H9 (cell line): ENCODE measurements around the gene CCDC110. TPM values are rescaled to one million over a fixed set of nuclear protein-coding genes. Genes with fewer than 3 reads are reported as not detected.

Source experiments
- DNase-seq: peaks from one replicate; pipeline ENCODE4 v3.0.0-alpha.2; 2017
- H2AFZ ChIP-seq: one replicate; pipeline ENCODE4 v1.6.1; 2013; ENCODE audit warnings: mild to moderate bottlenecking, low read length, control low read depth, moderate library complexity
- H2AK5ac ChIP-seq: 2 replicates; pipeline ENCODE4 v1.6.1; 2013; ENCODE audit warnings: low read length, control low read depth, mixed read lengths; ENCODE audit not compliant: insufficient read length
- H2BK120ac ChIP-seq: one replicate; pipeline ENCODE4 v1.6.1; 2013; ENCODE audit warnings: low read depth, mild to moderate bottlenecking, low read length, control low read depth, inconsistent platforms; ENCODE audit not compliant: poor library complexity, severe bottlenecking
- H2BK12ac ChIP-seq: 2 replicates; pipeline ENCODE4 v1.6.1; 2013; ENCODE audit warnings: low read length, control low read depth, mixed read lengths, low read depth; ENCODE audit not compliant: insufficient read length
- H2BK15ac ChIP-seq: 2 replicates; pipeline ENCODE4 v1.6.1; 2013; ENCODE audit warnings: low read depth, low read length, control low read depth
- H2BK20ac ChIP-seq: one replicate; pipeline ENCODE4 v1.6.1; 2013; ENCODE audit warnings: low read depth, mild to moderate bottlenecking, low read length, control low read depth, inconsistent platforms; ENCODE audit not compliant: poor library complexity, severe bottlenecking
- H2BK5ac ChIP-seq: 2 replicates; pipeline ENCODE4 v1.6.1; 2013; ENCODE audit warnings: low read length, control low read depth, mixed read lengths; ENCODE audit not compliant: insufficient read length
- H3K14ac ChIP-seq: 2 replicates; pipeline ENCODE4 v1.6.1; 2013; ENCODE audit warnings: low read length, control low read depth; ENCODE audit not compliant: insufficient read depth
- H3K18ac ChIP-seq: 2 replicates; pipeline ENCODE4 v1.6.1; 2013; ENCODE audit warnings: low read depth, mild to moderate bottlenecking, mixed read lengths, low read length, control low read depth; ENCODE audit not compliant: insufficient read length
- H3K23ac ChIP-seq: 2 replicates; pipeline ENCODE4 v1.6.1; 2013; ENCODE audit warnings: low read length, control low read depth, mixed read lengths, low read depth; ENCODE audit not compliant: insufficient read length
- H3K23me2 ChIP-seq: 2 replicates; pipeline ENCODE4 v1.6.1; 2013; ENCODE audit warnings: low read depth, mild to moderate bottlenecking, mixed read lengths, low read length, control low read depth; ENCODE audit not compliant: insufficient read length, poor library complexity, severe bottlenecking
- H3K27ac ChIP-seq: 2 replicates; pipeline ENCODE4 v1.5.1; 2013; ENCODE audit warnings: low read length, control low read depth, mixed read lengths, low read depth; ENCODE audit not compliant: insufficient read length
- H3K27me3 ChIP-seq: 2 replicates; pipeline ENCODE4 v1.6.1; 2013; ENCODE audit warnings: low read length, control low read depth, inconsistent platforms; ENCODE audit not compliant: insufficient read depth
- H3K4ac ChIP-seq: 2 replicates; pipeline ENCODE4 v1.6.1; 2013; ENCODE audit warnings: low read depth, mild to moderate bottlenecking, control low read depth, inconsistent platforms, low read length, moderate library complexity
- H3K4me1 ChIP-seq: 2 replicates; pipeline ENCODE4 v1.6.1; 2013; ENCODE audit warnings: low read length, control low read depth, inconsistent platforms; ENCODE audit not compliant: insufficient read depth
- H3K4me2 ChIP-seq: 2 replicates; pipeline ENCODE4 v1.6.1; 2013; ENCODE audit warnings: low read length, control low read depth, mixed read lengths; ENCODE audit not compliant: insufficient read length, insufficient read depth
- H3K56ac ChIP-seq: 2 replicates; pipeline ENCODE4 v1.6.1; 2013; ENCODE audit warnings: low read depth, mild to moderate bottlenecking, mixed read lengths, low read length, control low read depth; ENCODE audit not compliant: insufficient read length
- H3K79me1 ChIP-seq: 2 replicates; pipeline ENCODE4 v1.6.1; 2013; ENCODE audit warnings: low read depth, mild to moderate bottlenecking, moderate library complexity, low read length, control low read depth, inconsistent platforms; ENCODE audit not compliant: insufficient read depth, poor library complexity, severe bottlenecking
- H3K79me2 ChIP-seq: 2 replicates; pipeline ENCODE4 v1.6.1; 2013; ENCODE audit warnings: low read length, control low read depth, inconsistent platforms; ENCODE audit not compliant: insufficient read depth
- H3K9ac ChIP-seq: 2 replicates; pipeline ENCODE4 v1.6.1; 2013; ENCODE audit warnings: low read length, control low read depth, mixed read lengths; ENCODE audit not compliant: insufficient read length; ENCODE audit errors: extremely low read depth
- H3K9me3 ChIP-seq: one replicate; pipeline ENCODE4 v1.6.1; 2013; ENCODE audit warnings: low read depth, low read length, inconsistent platforms; ENCODE audit not compliant: control insufficient read depth
- H3T11ph ChIP-seq: one replicate; pipeline ENCODE4 v1.6.1; 2013; ENCODE audit warnings: mild to moderate bottlenecking, low read length, control low read depth, inconsistent platforms
- H4K20me1 ChIP-seq: one replicate; pipeline ENCODE4 v1.6.1; 2013; ENCODE audit not compliant: control insufficient read depth, insufficient read length, insufficient read depth
- H4K5ac ChIP-seq: 2 replicates; pipeline ENCODE4 v1.6.1; 2013; ENCODE audit warnings: low read depth, mild to moderate bottlenecking, mixed read lengths, low read length, control low read depth; ENCODE audit not compliant: insufficient read length
- H4K8ac ChIP-seq: replicated peaks from 2 replicates; pipeline ENCODE4 v1.6.1; 2013; ENCODE audit warnings: low read length, control low read depth, mixed read lengths, low read depth; ENCODE audit not compliant: insufficient read length
- H4K91ac ChIP-seq: 2 replicates; pipeline ENCODE4 v1.6.1; 2013; ENCODE audit warnings: low read depth, mild to moderate bottlenecking, moderate library complexity, mixed read lengths, low read length, control low read depth; ENCODE audit not compliant: insufficient read length
- H3K27ac Mint-ChIP-seq, 3 experiments: 2 replicates in 2 of 3; 3 replicates in 1 of 3; pipeline ENCODE4 v1.8.0; 2020 to 2021; ENCODE audit warnings: mixed read lengths in 3 of 3, mild to moderate bottlenecking in 1 of 3, moderate library complexity in 1 of 3
- H3K27me3 Mint-ChIP-seq: 2 replicates; pipeline ENCODE4 v1.8.0; 2021; ENCODE audit warnings: low read depth, mild to moderate bottlenecking, moderate library complexity, mixed read lengths
- H3K36me3 Mint-ChIP-seq, 3 experiments: 2 replicates in 2 of 3; 3 replicates in 1 of 3; pipeline ENCODE4 v1.8.0; 2020 to 2021; ENCODE audit warnings: low read depth in 3 of 3, mixed read lengths in 3 of 3; ENCODE audit not compliant: insufficient read depth in 1 of 3
- H3K4me1 Mint-ChIP-seq, 2 experiments: 2 replicates each; pipeline ENCODE4 v1.8.0; 2020; ENCODE audit warnings: mixed read lengths in 2 of 2
- H3K4me3 Mint-ChIP-seq, 2 experiments: 2 replicates in 1 of 2; 3 replicates in 1 of 2; pipeline ENCODE4 v1.8.0; 2020 to 2021; ENCODE audit warnings: mild to moderate bottlenecking in 2 of 2, mixed read lengths in 2 of 2, moderate library complexity in 1 of 2
- H3K9me3 Mint-ChIP-seq, 2 experiments: 2 replicates in 1 of 2; 3 replicates in 1 of 2; pipeline ENCODE4 v1.8.0; 2020; ENCODE audit warnings: mild to moderate bottlenecking in 2 of 2, mixed read lengths in 2 of 2, moderate library complexity in 1 of 2
- CTCF ChIP-seq: fragments of 200-600 bp; sonication (generic); conservative IDR thresholded peaks from 3 replicates; pipeline ENCODE4 v1.8.0; 2021; ENCODE audit warnings: antibody characterized with exemption, mild to moderate bottlenecking
- WGBS: extraction: QIAGEN DNeasy Blood & Tissue Kit; methylation state at CpG from one replicate; pipeline ENCODE4 v1.1.7; 2013; ENCODE audit warnings: missing lambda C conversion rate, low lambda C conversion rate, mixed read lengths; ENCODE audit not compliant: insufficient read length; ENCODE audit errors: extremely low coverage; 5-methylcytosine and 5-hydroxymethylcytosine counted together
- total RNA-seq: library from RNA; stranded (reverse); gene quantifications from 2 replicates; pipeline ENCODE4 v1.2.1, GENCODE V29; 2021

The CCDC110 gene
- total RNA-seq, 1 experiment from 2014 or later = 2.3 TPM

DNA sequence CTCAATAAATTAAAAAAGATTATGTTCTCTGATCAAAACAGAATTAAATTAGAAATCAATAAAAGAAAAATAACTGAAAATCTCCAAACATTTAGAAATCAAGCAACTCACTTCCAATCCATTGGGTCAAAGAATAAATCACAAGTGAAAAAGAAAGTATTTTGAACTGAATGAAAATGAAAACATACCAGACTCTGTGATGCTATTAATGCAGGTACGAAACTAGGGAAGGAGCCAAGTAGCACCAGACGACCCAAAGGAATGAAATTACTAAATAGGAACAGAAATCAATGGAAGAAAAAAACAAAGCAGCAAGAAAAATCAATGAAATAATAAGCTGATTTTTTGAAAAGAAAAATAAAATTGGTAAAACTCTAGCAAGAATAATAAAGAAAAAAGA, 15.4 kb downstream of the CCDC110 start:
- Histone ChIP-seq H4K91ac (no peak overlapping the region), H2BK15ac (no peak overlapping the region), H3K9me3 (no peaks in the 10 kb centered on the region), H3T11ph (no peak overlapping the region), H3K23ac (no peak overlapping the region), H3K14ac (no peak overlapping the region), H3K27me3 (no peaks in the 10 kb centered on the region), H3K4ac (no peak overlapping the region), H2BK5ac (no peak overlapping the region), H3K23me2 (no peaks in the 10 kb centered on the region), H3K79me1 (no peaks in the 10 kb centered on the region), H2AFZ (no peak overlapping the region), H3K79me2 (no peaks in the 10 kb centered on the region), H2BK120ac (no peak overlapping the region), H2AK5ac (no peak overlapping the region), H3K18ac (no peak overlapping the region), H2BK12ac (no peak overlapping the region), H4K5ac (no peak overlapping the region), H3K4me1 (no peaks in the 10 kb centered on the region), H3K56ac (no peak overlapping the region), H3K27ac (no peak overlapping the region), H3K4me2 (no peak overlapping the region), H3K9ac (no peak overlapping the region), H4K20me1 (no peaks in the 10 kb centered on the region), H2BK20ac (no peak overlapping the region), H4K8ac (no peak overlapping the region)
- TF ChIP-seq CTCF = no peak
- DNase-seq = no peak
- no peak overlapping the region for H3K4me3 Mint-ChIP-seq
- H3K4me1 Mint-ChIP-seq = peaks cover 8 to 10% of the 10 kb centered on the region in 2 experiments
- H3K36me3 Mint-ChIP-seq = peaks cover 0 to 2% (median 0%) of the 10 kb centered on the region in 3 experiments; a peak in 1 of 7 replicates
- WGBS = no CpG with 5 or more reads among the region's 2 CpGs
- H3K9me3 Mint-ChIP-seq = no peaks in the 10 kb centered on the region
- H3K27ac Mint-ChIP-seq = no peak overlapping the region
- H3K27me3 Mint-ChIP-seq = no peaks in the 10 kb centered on the region
